GM21786 (cell line): ENCODE results near the gene DENND11.

Source experiments
- ATAC-seq: cut with Tn5 transposase; IDR thresholded peaks from one replicate; pipeline ENCODE4 v1.9.1; 2021; ENCODE audit not compliant: unreplicated experiment

The DENND11 gene

DNA sequence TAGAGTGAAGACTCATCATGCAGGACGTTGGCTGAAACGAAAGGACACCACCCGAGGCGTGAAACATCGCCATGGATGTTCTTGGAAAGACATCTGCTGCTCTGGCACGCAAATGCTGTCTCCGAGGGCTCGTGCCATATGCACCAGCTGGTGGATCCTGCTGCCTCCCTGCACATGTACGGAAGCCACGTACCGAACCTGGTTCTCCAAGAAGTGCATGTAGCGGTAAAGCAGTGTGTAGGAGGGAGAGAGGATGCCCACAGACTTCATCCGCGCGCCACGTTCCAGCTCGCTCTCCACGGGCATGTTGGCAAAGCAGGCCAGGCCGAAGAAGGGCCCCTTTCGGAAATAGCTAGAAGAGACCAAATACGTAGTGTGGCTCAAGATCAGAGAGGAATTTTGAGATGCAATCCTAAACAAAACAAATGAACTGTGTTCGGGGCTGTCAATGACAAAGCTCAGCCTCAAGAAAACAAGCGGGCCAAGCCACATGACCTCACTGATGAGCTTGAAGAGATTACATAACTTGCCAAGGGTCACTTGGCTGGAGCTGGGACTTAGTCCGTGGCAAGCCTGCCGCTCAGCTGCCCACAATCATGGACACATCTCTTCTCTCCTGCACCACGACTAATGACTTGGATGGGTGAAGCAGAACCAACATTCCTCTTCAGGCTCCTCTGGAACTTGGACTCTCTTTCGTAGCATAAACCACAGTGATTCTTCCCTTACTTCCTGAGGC is 16.5 kb downstream of the DENND11 start:
- no peak for ATAC-seq

DNA sequence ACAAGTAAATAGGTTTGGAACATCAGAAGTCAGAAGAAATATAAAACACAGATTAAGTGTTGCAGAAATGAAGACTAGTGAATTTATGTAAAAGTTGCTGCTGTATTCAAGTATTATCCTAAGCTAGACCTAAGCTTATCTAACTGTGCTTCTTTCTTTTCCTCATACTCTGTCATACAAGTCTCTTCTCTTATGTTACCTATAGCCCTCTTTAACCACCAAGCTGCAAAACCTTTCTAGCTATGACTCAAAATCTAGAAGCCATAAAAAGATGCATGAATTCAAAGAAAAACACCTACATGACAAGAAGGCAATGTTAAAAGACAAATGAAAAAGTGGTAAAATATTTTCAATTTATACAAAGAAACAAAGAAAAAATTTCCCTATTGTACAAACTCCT is 23.0 kb downstream of the DENND11 start:
- ATAC-seq = no peak

DNA sequence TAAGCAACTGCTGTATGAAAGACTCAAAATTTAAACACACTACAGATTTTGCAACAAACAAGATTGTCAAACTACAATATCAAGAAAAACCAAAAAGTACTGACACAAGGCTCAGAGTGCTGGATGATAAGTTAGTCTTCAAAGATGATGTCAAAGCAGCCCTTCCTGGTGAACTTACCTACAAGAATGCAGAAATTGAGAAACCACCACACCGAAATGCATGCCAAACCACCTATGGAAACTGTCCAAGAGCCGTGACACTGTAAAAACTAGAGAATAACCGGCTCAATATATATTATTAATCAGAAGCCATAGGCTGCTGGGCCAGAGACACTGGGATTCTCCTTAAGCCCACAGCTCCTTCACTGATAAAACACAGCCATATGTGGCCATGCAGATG is 25.3 kb downstream of the DENND11 start:
- no peak for ATAC-seq

GRCh38 chr7:141675436-141676215 is 26.3 kb downstream of the DENND11 start:
- ATAC-seq = no peak

GRCh38 chr7:141674702-141675101 is 27.3 kb downstream of the DENND11 start:
- ATAC-seq = no peak

GRCh38 chr7:141674171-141674671 is 27.7 kb downstream of the DENND11 start:
- ATAC-seq = no peak

GRCh38 chr7:141673346-141673745 is 28.6 kb downstream of the DENND11 start:
- no peak for ATAC-seq

DNA sequence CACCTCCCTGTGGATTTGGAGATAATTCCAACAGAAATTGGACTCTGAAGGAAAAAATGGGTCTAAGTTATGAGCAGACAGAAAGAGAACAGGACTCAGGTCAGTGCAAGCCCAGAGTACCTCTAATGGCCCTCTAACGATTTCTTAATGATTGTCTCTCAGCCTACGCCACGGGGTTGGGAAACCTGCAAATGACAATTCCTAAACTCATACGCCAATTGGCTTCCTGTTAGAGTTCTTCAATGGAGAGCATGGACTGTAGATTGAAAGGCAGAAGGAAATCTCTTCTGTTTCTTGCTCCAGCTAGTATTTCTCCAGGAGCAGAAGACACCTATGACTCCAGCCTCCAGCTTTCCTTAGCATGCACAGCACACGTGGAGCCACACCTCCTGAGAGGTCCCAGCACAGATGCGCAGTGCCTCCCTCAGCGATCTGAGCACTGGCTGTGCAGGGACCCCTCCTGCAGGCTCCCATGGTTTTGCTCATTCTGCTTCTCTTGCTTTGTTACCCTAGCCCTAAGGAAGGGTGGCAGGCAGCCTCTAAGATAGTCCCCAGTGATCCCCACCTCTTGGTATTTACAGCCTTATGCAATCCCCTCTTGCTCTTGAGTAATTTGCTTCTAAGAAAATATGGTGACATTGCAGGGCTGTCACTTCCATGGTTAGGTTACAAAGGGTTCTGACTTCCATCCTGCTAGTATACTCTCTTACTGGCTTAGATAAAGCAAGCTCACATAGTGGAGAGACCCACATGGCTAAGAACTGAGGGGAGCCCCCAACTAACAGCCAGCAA is 30.1 kb downstream of the DENND11 start:
- no peak for ATAC-seq

DNA sequence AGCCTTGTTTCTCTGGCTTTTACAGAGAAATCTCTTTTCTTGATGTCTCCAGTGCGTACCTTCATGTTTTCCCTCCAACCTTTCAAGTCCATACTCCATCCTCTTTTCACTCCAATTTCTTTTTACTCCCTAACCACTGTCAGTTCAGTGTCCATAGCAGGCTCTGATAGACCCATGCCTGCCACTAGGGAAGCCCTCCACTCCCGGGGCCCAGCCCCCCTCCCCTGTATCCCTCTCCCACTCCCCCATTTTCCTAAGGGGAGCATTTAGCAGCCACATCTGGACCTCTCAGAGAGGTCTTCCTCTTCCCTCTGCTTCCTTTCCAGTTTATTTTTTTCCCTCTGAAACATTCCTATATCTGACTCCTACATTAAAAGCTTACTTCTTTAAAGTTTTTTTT is 33.1 kb downstream of the DENND11 start:
- ATAC-seq = no peak

GRCh38 chr7:141666071-141666470 is 35.9 kb downstream of the DENND11 start:
- ATAC-seq = no peak

DNA sequence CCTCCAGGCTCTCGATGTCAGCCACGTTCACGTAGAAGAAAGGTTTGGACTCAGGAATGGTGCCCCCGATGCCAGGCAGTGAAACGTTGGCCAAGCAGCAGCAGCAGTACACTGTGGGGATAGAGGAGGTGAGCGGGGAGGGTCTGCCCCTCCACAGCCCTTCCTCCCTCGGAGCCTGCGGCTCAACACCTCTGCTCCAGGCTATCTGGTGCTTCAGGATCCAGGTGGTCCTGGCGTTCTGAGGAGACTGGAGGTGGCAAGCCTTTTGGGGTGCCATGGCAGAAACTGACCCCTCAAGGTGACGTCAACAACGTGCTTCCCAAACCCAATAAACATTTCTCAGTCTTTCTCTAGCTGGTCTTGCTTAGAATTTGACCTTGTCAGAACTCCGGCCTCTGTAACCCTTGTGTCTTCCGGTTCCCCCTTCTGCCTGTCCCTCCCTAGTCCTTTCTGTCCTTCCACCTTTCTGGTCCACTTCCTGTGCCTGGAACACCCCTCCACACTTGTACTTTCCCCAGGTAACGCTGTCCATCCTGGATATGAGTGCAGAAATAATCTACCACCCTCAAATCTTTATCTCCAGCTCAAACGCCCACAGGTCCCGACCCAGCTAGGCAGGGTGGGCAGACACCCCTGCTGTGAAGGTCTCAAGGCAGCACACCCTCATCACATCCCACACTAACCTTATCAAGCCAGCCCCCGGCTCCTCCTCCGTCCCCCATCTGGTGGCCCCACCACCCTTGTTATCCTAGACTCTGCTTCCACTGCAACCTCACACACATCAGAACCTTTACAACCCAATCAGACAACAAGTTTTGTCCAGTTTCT is 36.5 kb downstream of the DENND11 start:
- ATAC-seq = no peak

DNA sequence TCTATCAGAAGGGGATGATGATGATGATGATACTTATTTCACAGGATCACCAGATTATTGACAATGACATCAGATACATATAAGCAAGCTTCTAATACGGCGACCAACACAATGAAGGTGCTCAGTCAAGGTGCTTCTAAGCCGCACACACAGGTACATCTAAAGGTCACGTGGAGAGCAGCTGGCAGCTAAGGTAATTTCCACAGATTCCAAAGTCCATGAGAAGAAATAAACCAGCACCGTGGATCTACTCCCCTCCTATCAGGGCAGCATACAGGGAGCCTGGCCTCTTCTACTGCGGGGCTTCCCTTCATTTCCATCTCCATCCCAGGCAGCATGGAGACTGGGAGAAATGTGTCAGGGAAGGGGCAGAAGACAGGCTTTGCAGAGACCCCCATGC is 37.5 kb downstream of the DENND11 start:
- ATAC-seq = no peak

DNA sequence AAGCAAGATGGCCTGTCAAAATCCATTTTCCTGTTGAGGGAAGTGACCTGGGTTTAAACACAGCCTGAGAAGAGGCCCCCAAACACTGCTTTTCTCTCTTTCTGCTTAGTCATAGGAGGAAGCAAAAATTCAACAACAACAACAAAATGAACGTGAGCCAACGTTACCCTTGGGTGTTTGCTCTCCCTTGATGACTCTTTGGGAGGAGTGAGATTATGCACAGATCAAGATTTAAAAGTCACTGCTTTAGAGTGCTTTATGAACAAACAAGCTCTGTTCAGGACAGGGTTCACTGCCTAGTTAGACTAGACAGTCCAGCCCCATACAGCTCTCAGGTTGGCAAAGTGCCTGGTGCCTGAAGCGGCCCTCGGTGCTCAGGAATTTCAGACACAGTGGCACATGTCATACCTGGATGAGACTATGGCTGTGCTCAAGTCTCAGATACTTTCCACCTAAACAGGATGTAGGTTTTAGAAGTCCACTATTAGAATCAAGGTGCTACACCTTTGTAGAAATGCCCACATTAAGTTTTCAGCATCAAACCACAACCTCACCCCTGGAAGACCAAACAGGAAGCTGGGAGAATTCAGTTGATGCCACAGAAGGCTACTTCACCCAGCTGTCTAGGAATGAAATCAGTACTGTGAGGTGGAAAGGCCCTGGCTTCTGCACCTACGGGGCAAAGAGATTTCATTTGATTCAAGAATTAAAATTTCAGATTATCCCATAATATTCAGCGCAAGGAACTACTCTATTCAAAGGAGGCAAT is 38.7 kb downstream of the DENND11 start:
- no peak for ATAC-seq

- no peak for ATAC-seq
Measured at GRCh38 chr7:141660259-141660658, 41.7 kb downstream of the DENND11 start.

GRCh38 chr7:141659501-141659900 is 42.5 kb downstream of the DENND11 start:
- ATAC-seq = no peak

GRCh38 chr7:141654551-141654950 is 47.4 kb downstream of the DENND11 start:
- ATAC-seq = peak; percentile 85

- ATAC-seq = no peak
Measured at GRCh38 chr7:141652691-141653090, 49.3 kb downstream of the DENND11 start.
